ENCODE data around the gene PANK4. TPM values are rescaled to one million over a fixed set of nuclear protein-coding genes. Genes with fewer than 3 reads are reported as not detected.

The PANK4 gene
- total RNA-seq, 1 experiment from 2014 or later = 32.2 TPM

- no peaks in the 10 kb centered on the region for H3K4me1 Mint-ChIP-seq
- H2BK5ac ChIP-seq (ENCODE audit: insufficient read length, low read length) = no peak overlapping the region
- WGBS (ENCODE audit: extremely low coverage, insufficient read length, low lambda C conversion rate) = no CpG with 5 or more reads among the region's 14 CpGs
These were observed 9.4 kb downstream of the PANK4 start for GRCh38 chr1:2516946-2517345.

More at GRCh38 chr1:2516946-2517345, 9.4 kb downstream of the PANK4 start:
- H3K56ac ChIP-seq (ENCODE audit: insufficient read length, low read depth, low read length) = no peak overlapping the region
- H3K36me3 Mint-ChIP-seq (ENCODE audit: insufficient read depth in 1 of 3, low read depth in 3 of 3) = peaks cover 27 to 60% (median 50%) of the 10 kb centered on the region in 3 experiments
- no peaks in the 10 kb centered on the region for H3K27me3 ChIP-seq (ENCODE audit: insufficient read depth, low read length)
- H2BK12ac ChIP-seq (ENCODE audit: insufficient read length, low read depth, low read length) = no peak overlapping the region
- no peak overlapping the region for H3K27ac ChIP-seq (ENCODE audit: insufficient read length, low read depth, low read length)
- no peaks in the 10 kb centered on the region for H3K23me2 ChIP-seq (ENCODE audit: insufficient read length, low read depth, low read length, poor library complexity, severe bottlenecking)
- no peak overlapping the region for H4K5ac ChIP-seq (ENCODE audit: insufficient read length, low read depth, low read length)
- no peaks in the 10 kb centered on the region for H3K79me2 ChIP-seq (ENCODE audit: insufficient read depth, low read length)
- H2AK5ac ChIP-seq (ENCODE audit: insufficient read length, low read length) = no peak overlapping the region
- no peaks in the 10 kb centered on the region for H3K9me3 Mint-ChIP-seq
- peaks cover 3% of the 10 kb centered on the region for H4K20me1 ChIP-seq (ENCODE audit: control insufficient read depth, insufficient read depth, insufficient read length)
- no peak overlapping the region for H4K91ac ChIP-seq (ENCODE audit: insufficient read length, low read depth, low read length)
- no peak overlapping the region for H3T11ph ChIP-seq (ENCODE audit: low read length)
- no peak overlapping the region for H4K8ac ChIP-seq (replicated peaks; ENCODE audit: insufficient read length, low read depth, low read length)
- H2BK120ac ChIP-seq (ENCODE audit: low read depth, low read length, poor library complexity, severe bottlenecking) = no peak overlapping the region
- no peak overlapping the region for H2BK20ac ChIP-seq (ENCODE audit: low read depth, low read length, poor library complexity, severe bottlenecking)
- H3K14ac ChIP-seq (ENCODE audit: insufficient read depth, low read length) = no peak overlapping the region
- no peak overlapping the region for H3K18ac ChIP-seq (ENCODE audit: insufficient read length, low read depth, low read length)
- H3K4me3 Mint-ChIP-seq = no peak overlapping the region
- no peak for DNase-seq
- H3K4ac ChIP-seq (ENCODE audit: low read depth, low read length) = no peak overlapping the region
- H3K27ac Mint-ChIP-seq = no peak overlapping the region; a peak in 1 of 7 replicates
- no peak overlapping the region for H3K23ac ChIP-seq (ENCODE audit: insufficient read length, low read depth, low read length)
- H3K9ac ChIP-seq (ENCODE audit: extremely low read depth, insufficient read length, low read length) = no peak overlapping the region
- H3K9me3 ChIP-seq (ENCODE audit: control insufficient read depth, low read depth, low read length) = no peaks in the 10 kb centered on the region
- no peak overlapping the region for H2AFZ ChIP-seq (ENCODE audit: low read length)
- no peaks in the 10 kb centered on the region for H3K4me1 ChIP-seq (ENCODE audit: insufficient read depth, low read length)
- no peak overlapping the region for H2BK15ac ChIP-seq (ENCODE audit: low read depth, low read length)
- H3K27me3 Mint-ChIP-seq (ENCODE audit: low read depth) = no peaks in the 10 kb centered on the region
- no peaks in the 10 kb centered on the region for H3K79me1 ChIP-seq (ENCODE audit: insufficient read depth, low read depth, low read length, poor library complexity, severe bottlenecking)
- H3K4me2 ChIP-seq (ENCODE audit: insufficient read depth, insufficient read length, low read length) = no peak overlapping the region
- TF ChIP-seq CTCF (conservative IDR thresholded peaks at IDR 0.05) = no peak
